ENCODE measurements around the gene ETNPPL. TPM values are rescaled to one million over a fixed set of nuclear protein-coding genes. Genes with fewer than 3 reads are reported as not detected.

The ETNPPL gene
- 1 to 10 TPM in 1 of 2 donors, under 1 TPM in 1; 0.75 to 5.7 TPM for total RNA-seq

GRCh38 chr4:108762559-108763225 lies at the start of gene ETNPPL:
TSS of gene ETNPPL (minus strand) at chr4:108763053. CDS start at chr4:108762898, 155 bp downstream.
- peaks cover 0 to 7% of the 10 kb centered on the region in 2 donors for H3K4me1 ChIP-seq
- peak in 1 of 2 donors; percentile 36 for TF ChIP-seq CTCF (IDR thresholded peaks at IDR 0.05)
- peak within 1 kb of the TSS; percentile 46 to 56 for H3K4me3 ChIP-seq
- no peaks in the 10 kb centered on the region for H3K36me3 ChIP-seq
- H3K27me3 ChIP-seq = no peaks in the 10 kb centered on the region
- no peaks in the 10 kb centered on the region for H3K9me3 ChIP-seq
- no peak for DNase-seq (ENCODE audit: low spot score)
- H3K27ac ChIP-seq = peak within 1 kb of the TSS in 1 of 2 donors; percentile 48

GRCh38 chr4:108811486-108811885 lies 48.6 kb upstream of the ETNPPL start:
- no peak for DNase-seq (ENCODE audit: low spot score)
- no peaks in the 10 kb centered on the region for H3K9me3 ChIP-seq
- TF ChIP-seq CTCF (IDR thresholded peaks at IDR 0.05) = no peak
- H3K36me3 ChIP-seq = no peaks in the 10 kb centered on the region
- H3K4me3 ChIP-seq = no peak overlapping the region
- no peak overlapping the region for H3K27ac ChIP-seq
- no peaks in the 10 kb centered on the region for H3K4me1 ChIP-seq
- no peaks in the 10 kb centered on the region for H3K27me3 ChIP-seq

- Histone ChIP-seq H3K27ac (no peak overlapping the region), H3K4me1 (no peaks in the 10 kb centered on the region), H3K27me3 (no peaks in the 10 kb centered on the region), H3K9me3 (no peaks in the 10 kb centered on the region), H3K36me3 (no peaks in the 10 kb centered on the region), H3K4me3 (no peak overlapping the region)
- no peak for DNase-seq (ENCODE audit: low spot score)
- TF ChIP-seq CTCF (IDR thresholded peaks at IDR 0.05) = no peak
These were observed 47.2 kb upstream of the ETNPPL start for GRCh38 chr4:108810087-108810486.

GRCh38 chr4:108804648-108805273 lies 41.9 kb upstream of the ETNPPL start:
- TF ChIP-seq CTCF (IDR thresholded peaks at IDR 0.05) = no peak
- no peaks in the 10 kb centered on the region for H3K27me3 ChIP-seq
- no peaks in the 10 kb centered on the region for H3K36me3 ChIP-seq
- H3K4me3 ChIP-seq = no peak overlapping the region
- DNase-seq (ENCODE audit: low spot score) = no peak
- H3K9me3 ChIP-seq = no peaks in the 10 kb centered on the region
- H3K4me1 ChIP-seq = no peaks in the 10 kb centered on the region
- no peak overlapping the region for H3K27ac ChIP-seq

GRCh38 chr4:108799306-108799705 lies 36.5 kb upstream of the ETNPPL start:
- no peak for DNase-seq (ENCODE audit: low spot score)
- Histone ChIP-seq H3K27ac (no peak overlapping the region), H3K9me3 (no peaks in the 10 kb centered on the region), H3K36me3 (no peaks in the 10 kb centered on the region), H3K4me3 (no peak overlapping the region), H3K4me1 (peaks cover 0 to 12% of the 10 kb centered on the region in 2 donors), H3K27me3 (no peaks in the 10 kb centered on the region)
- no peak for TF ChIP-seq CTCF (IDR thresholded peaks at IDR 0.05)
